Gastrocnemius medialis (tissue), 4 donors: ENCODE results near the gene KLK8. TPM values are rescaled to one million over a fixed set of nuclear protein-coding genes. Genes with fewer than 3 reads are reported as not detected.

ENCODE experiments used
- ATAC-seq, 2 donors: fragments of 150-250 bp; one replicate each; pipeline ENCODE4 v1.9.1; 2016
- DNase-seq, 2 donors: peaks; one replicate each; pipeline ENCODE4 v3.0.0-alpha.2; 2019
- H3K27ac ChIP-seq, 4 donors: fragments of 200-600 bp; sonication (generic); 1 replicate in 1 of 4; 2 replicates in 3 of 4; pipeline ENCODE4 v1.5.1; 2016 to 2018; ENCODE audit warnings: mild to moderate bottlenecking in 2 of 4, moderate library complexity in 1 of 4
- H3K27me3 ChIP-seq, 3 donors: fragments of 200-600 bp; sonication (generic) in 2 of 3; 1 replicate in 1 of 3; 2 replicates in 2 of 3; pipeline versions ENCODE4 v1.5.1 to v1.6.0; 2016 to 2019; ENCODE audit warnings: mild to moderate bottlenecking in 1 of 3, moderate library complexity in 1 of 3
- H3K36me3 ChIP-seq, 2 donors: fragments of 200-600 bp; sonication (generic) in 1 of 2; one replicate each; pipeline ENCODE4 v1.5.1; 2017 to 2018
- H3K4me1 ChIP-seq, 2 donors: fragments of 200-600 bp; sonication (generic) in 1 of 2; one replicate each; pipeline ENCODE4 v1.5.1; 2016 to 2017; ENCODE audit warnings: mild to moderate bottlenecking in 2 of 2
- H3K4me3 ChIP-seq, 4 donors: fragments of 200-600 bp; sonication (generic) in 3 of 4; 1 replicate in 1 of 4; 2 replicates in 3 of 4; pipeline ENCODE4 v1.5.1; 2016 to 2019; ENCODE audit warnings: mild to moderate bottlenecking in 2 of 4
- H3K9me3 ChIP-seq, 3 donors: fragments of 200-600 bp; sonication (generic) in 2 of 3; 1 replicate in 1 of 3; 2 replicates in 2 of 3; pipeline ENCODE4 v1.5.1; 2016 to 2019
- POLR2A ChIP-seq, 2 donors: fragments of 450-650 bp; IDR thresholded peaks; one replicate each; pipeline ENCODE4 v1.6.1; 2017; ENCODE audit warnings: antibody characterized with exemption in 2 of 2, mild to moderate bottlenecking in 2 of 2, moderate library complexity in 2 of 2
- in situ Hi-C, 4 donors: fragments of 200-750 bp; cut with MboI; loops; one replicate each; pipeline versions ENCODE4 v1.15.0 to v1.8.0; 2017; ENCODE audit warnings: low sequenced_read_pairs in 4 of 4
- intact Hi-C: fragments of 100-400 bp; cut with DNase I; formaldehyde crosslinking; loops from one replicate; pipeline ENCODE4 v1.15.1; 2023; ENCODE audit warnings: low total_unique reads
- total RNA-seq, 4 donors: library from RNA; depleted of rRNA; stranded (reverse); fragments of >200 nt; gene quantifications; one replicate each; pipeline versions ENCODE4 v1.1.0 to v1.2.3, GENCODE V29; 2016
- TF ChIP-seq, protein P1 (sequence below), 5 experiments: fragments of 450-650 bp in 3 of 5; fragments of 200-600 bp in 2 of 5; sonication (generic) in 2 of 5; IDR thresholded peaks in 4 of 5; conservative IDR thresholded peaks in 1 of 5; 1 replicate in 4 of 5; 2 replicates in 1 of 5; pipeline ENCODE4 v1.5.1; 2016 to 2019; ENCODE audit warnings: antibody characterized with exemption in 5 of 5, mild to moderate bottlenecking in 3 of 5, moderate library complexity in 3 of 5

The KLK8 gene
- total RNA-seq, 4 donors from 2014 or later: not detected

- intact Hi-C loops: no loop called here
- Histone ChIP-seq H3K36me3 (no peaks in the 10 kb centered on the region), H3K4me3 (no peak overlapping the region), H3K27me3 (no peaks in the 10 kb centered on the region), H3K9me3 (no peaks in the 10 kb centered on the region), H3K4me1 (no peaks in the 10 kb centered on the region), H3K27ac (no peak overlapping the region)
- no peak for TF ChIP-seq POLR2A (IDR thresholded peaks at IDR 0.05)
- TF ChIP-seq, protein P1, sequence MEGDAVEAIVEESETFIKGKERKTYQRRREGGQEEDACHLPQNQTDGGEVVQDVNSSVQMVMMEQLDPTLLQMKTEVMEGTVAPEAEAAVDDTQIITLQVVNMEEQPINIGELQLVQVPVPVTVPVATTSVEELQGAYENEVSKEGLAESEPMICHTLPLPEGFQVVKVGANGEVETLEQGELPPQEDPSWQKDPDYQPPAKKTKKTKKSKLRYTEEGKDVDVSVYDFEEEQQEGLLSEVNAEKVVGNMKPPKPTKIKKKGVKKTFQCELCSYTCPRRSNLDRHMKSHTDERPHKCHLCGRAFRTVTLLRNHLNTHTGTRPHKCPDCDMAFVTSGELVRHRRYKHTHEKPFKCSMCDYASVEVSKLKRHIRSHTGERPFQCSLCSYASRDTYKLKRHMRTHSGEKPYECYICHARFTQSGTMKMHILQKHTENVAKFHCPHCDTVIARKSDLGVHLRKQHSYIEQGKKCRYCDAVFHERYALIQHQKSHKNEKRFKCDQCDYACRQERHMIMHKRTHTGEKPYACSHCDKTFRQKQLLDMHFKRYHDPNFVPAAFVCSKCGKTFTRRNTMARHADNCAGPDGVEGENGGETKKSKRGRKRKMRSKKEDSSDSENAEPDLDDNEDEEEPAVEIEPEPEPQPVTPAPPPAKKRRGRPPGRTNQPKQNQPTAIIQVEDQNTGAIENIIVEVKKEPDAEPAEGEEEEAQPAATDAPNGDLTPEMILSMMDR (IDR thresholded peaks at IDR 0.05 in 4 of 5, conservative IDR thresholded peaks at IDR 0.05 in 1 of 5): no peak
- DNase-seq (no peak), ATAC-seq (no peak)
- in situ Hi-C loops: no loop called here
Observed at GRCh38 chr19:50959731-50960500, 41.5 kb downstream of the KLK8 start.

- no peaks in the 10 kb centered on the region for H3K9me3 ChIP-seq
- DNase-seq (no peak), ATAC-seq (no peak)
- no peak overlapping the region for H3K4me3 ChIP-seq
- no peaks in the 10 kb centered on the region for H3K36me3 ChIP-seq
- no peak for TF ChIP-seq POLR2A (IDR thresholded peaks at IDR 0.05)
- TF ChIP-seq, protein P1 (IDR thresholded peaks at IDR 0.05 in 4 of 5, conservative IDR thresholded peaks at IDR 0.05 in 1 of 5): no peak
- in situ Hi-C loops: no loop called here
- no peaks in the 10 kb centered on the region for H3K4me1 ChIP-seq
- H3K27ac ChIP-seq: no peak overlapping the region
- intact Hi-C loops: no loop called here
- no peaks in the 10 kb centered on the region for H3K27me3 ChIP-seq
Observed at GRCh38 chr19:50957587-50957986, 43.8 kb downstream of the KLK8 start.

GRCh38 chr19:50952910-50953309, 48.5 kb downstream of the KLK8 start, which contains the start of gene KLK5:
Gene KLK5 (minus strand): TSS chr19:50953038. CDS start chr19:50952657, 381 bp downstream.
- intact Hi-C loops: no loop called here
- no peaks in the 10 kb centered on the region for H3K4me1 ChIP-seq
- no peak within 1 kb of the TSS for H3K27ac ChIP-seq
- ATAC-seq: no peak
- no peaks in the 10 kb centered on the region for H3K36me3 ChIP-seq
- in situ Hi-C loops: no loop called here
- no peak for DNase-seq
- no peaks in the 10 kb centered on the region for H3K27me3 ChIP-seq
- H3K4me3 ChIP-seq: no peak within 1 kb of the TSS
- no peaks in the 10 kb centered on the region for H3K9me3 ChIP-seq
- TF ChIP-seq, protein P1 (IDR thresholded peaks at IDR 0.05 in 4 of 5, conservative IDR thresholded peaks at IDR 0.05 in 1 of 5): no peak
- TF ChIP-seq POLR2A (IDR thresholded peaks at IDR 0.05): no peak

GRCh38 chr19:50949861-50950260, 51.5 kb downstream of the KLK8 start:
- in situ Hi-C loops: no loop called here
- H3K27ac ChIP-seq: no peak overlapping the region
- ATAC-seq: no peak
- intact Hi-C loops: loop anchor here (10.0 kb wide), 1 partner anchor 1755 kb away; no protein-coding TSS in a partner anchor
- DNase-seq: no peak
- no peaks in the 10 kb centered on the region for H3K36me3 ChIP-seq
- no peak for TF ChIP-seq POLR2A (IDR thresholded peaks at IDR 0.05)
- TF ChIP-seq, protein P1 (IDR thresholded peaks at IDR 0.05 in 4 of 5, conservative IDR thresholded peaks at IDR 0.05 in 1 of 5): no peak
- H3K4me1 ChIP-seq: no peaks in the 10 kb centered on the region
- H3K27me3 ChIP-seq: no peaks in the 10 kb centered on the region
- H3K9me3 ChIP-seq: no peaks in the 10 kb centered on the region
- no peak overlapping the region for H3K4me3 ChIP-seq
